GM19035 (cell line): ENCODE results near the gene ENG.
A peak's percentile ranks its signal among the peaks of the same experiment; 100 is the strongest.

Experiments
- ATAC-seq: cut with Tn5 transposase; IDR thresholded peaks from one replicate; pipeline ENCODE4 v1.9.1; 2021; ENCODE audit not compliant: unreplicated experiment

Gene ENG

GRCh38 chr9:127778280-127779135, 76.0 kb downstream of the ENG start, which contains the start of gene SH2D3C:
TSS of gene SH2D3C (minus strand) at chr9:127778666. CDS start at chr9:127778627, 39 bp downstream.
- peak; percentile 33 for ATAC-seq

GRCh38 chr9:127777368-127777980, 77.0 kb downstream of the ENG start:
- no peak for ATAC-seq

GRCh38 chr9:127776924-127777289, 77.6 kb downstream of the ENG start:
- ATAC-seq: no peak

- ATAC-seq: peak; percentile 32
These were observed 78.1 kb downstream of the ENG start for GRCh38 chr9:127776195-127776923.

GRCh38 chr9:127773981-127774380, 80.5 kb downstream of the ENG start:
- no peak for ATAC-seq

GRCh38 chr9:127773272-127773671, 81.2 kb downstream of the ENG start:
- no peak for ATAC-seq

- ATAC-seq: no peak
These were observed 81.9 kb downstream of the ENG start for GRCh38 chr9:127772603-127773002.

DNA sequence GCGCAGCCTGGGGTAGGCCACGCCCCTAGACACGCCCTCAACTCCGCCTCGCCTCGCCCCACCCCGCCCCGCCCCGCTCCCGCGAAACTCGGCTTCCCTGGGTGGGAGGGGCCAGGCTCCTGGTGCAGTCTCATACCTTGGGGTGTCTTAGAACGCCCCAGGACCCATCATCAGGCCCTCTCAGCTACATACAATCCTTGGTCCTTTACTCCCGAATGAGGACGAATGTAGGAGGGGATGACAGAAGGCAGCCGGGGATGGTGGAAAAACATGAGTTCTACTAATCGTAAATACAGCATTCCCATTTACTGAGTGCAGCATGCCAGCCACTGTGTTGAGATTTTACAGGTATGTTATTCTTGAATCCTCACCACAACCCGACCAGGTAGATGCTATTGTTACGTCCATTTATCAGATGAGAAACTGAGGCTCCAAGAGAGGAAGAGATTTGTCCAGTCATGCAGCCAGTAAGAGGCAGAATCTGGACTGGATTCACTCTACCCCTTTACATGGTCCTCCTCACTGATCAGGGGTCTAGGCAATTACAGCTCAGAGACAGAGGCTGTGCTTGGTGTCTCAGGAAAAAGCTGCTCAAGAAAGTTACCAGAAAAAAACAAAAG, 82.8 kb downstream of the ENG start:
- ATAC-seq: no peak

DNA sequence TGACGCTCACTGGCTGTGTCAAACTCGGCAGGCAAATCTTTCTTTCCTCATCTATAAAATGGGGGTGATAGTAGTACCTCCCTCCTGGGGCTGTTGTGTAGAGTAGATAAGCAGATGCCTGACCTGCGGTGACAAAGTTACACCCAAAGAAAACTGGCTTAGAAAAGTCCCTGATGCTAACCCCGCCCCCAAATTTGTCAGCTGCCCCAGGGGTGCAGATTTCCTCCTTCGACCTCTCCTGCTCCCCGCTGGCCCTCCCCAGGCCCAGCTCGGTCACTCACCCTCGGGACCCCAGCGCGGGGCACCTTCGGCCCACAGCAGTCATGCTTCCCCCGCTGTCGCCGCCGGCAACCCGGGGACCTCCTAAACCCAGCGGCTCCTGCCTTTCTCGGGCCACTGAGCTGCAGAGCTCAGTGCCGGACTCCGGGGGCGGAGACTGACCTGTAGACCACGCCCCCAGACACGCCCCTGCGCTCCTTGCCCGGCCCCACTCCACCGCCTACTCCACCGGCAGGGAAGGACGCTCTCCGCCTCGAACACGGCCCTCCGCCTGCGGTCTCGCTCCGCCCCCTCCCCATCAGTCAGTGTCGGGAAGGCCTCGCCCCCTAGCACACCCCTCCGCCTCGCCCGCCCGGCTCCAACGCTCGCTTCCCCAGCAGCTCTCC, 83.4 kb downstream of the ENG start:
- ATAC-seq: peak; percentile 87

GRCh38 chr9:127770583-127770904, 83.9 kb downstream of the ENG start:
- no peak for ATAC-seq

- ATAC-seq: no peak
These were observed 84.4 kb downstream of the ENG start for GRCh38 chr9:127769929-127770582.

GRCh38 chr9:127769101-127769500, 85.4 kb downstream of the ENG start:
- ATAC-seq: no peak

GRCh38 chr9:127768698-127769097, 85.8 kb downstream of the ENG start:
- ATAC-seq: no peak

- no peak for ATAC-seq
These were observed 86.5 kb downstream of the ENG start for GRCh38 chr9:127767909-127768331.

DNA sequence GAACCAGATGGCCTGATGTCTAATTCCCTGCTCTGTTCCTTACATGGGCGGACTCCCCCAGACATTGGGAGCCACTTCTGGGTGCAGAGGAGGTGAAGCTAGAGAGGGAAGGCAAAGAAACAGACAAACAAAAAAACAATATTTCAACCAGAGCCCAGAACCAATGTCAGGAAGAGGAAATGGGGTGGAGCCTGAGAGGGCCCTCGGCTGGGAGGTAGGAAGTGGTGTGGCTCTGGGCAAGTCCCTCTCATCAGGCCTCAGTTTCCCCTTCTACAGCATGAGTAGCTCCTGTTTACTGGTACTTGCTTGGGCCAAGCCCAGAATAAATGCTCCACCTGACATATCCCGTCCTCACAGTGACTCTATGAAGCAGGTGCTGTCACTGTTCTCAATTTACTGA, 87.0 kb downstream of the ENG start:
- no peak for ATAC-seq

- ATAC-seq: no peak
These were observed 89.0 kb downstream of the ENG start for GRCh38 chr9:127765418-127765817.
